Right atrium auricular region (tissue), 2 donors: ENCODE measurements around the gene RAMACL. TPM values are rescaled to one million over a fixed set of nuclear protein-coding genes. Genes with fewer than 3 reads are reported as not detected.

Source experiments
- DNase-seq: peaks from one replicate; pipeline ENCODE4 v3.0.0-alpha.2; 2019; ENCODE audit warnings: low spot score
- H3K27ac ChIP-seq, 2 donors: fragments of 200-600 bp; sonication (generic); 1 replicate in 1 of 2; 2 replicates in 1 of 2; pipeline ENCODE4 v1.5.1; 2016 to 2019
- H3K27me3 ChIP-seq, 2 donors: fragments of 200-600 bp; sonication (generic); one replicate each; pipeline versions ENCODE4 v1.5.1 to v1.6.0; 2017 to 2019
- H3K36me3 ChIP-seq: fragments of 200-600 bp; sonication (generic); one replicate; pipeline ENCODE4 v1.5.1; 2016
- H3K4me1 ChIP-seq, 2 donors: fragments of 200-600 bp; sonication (generic); one replicate each; pipeline versions ENCODE4 v1.5.1 to v1.6.0; 2017 to 2019
- H3K4me3 ChIP-seq, 2 donors: fragments of 200-600 bp; sonication (generic); 1 replicate in 1 of 2; 2 replicates in 1 of 2; pipeline ENCODE4 v1.5.1; 2017 to 2019; ENCODE audit warnings: mild to moderate bottlenecking in 1 of 2, moderate library complexity in 1 of 2
- H3K9me3 ChIP-seq, 2 donors: fragments of 200-600 bp; sonication (generic); one replicate each; pipeline ENCODE4 v1.5.1; 2019
- total RNA-seq, 2 donors: library from RNA; depleted of rRNA; stranded (reverse); fragments of >200 nt; gene quantifications; one replicate each; pipeline ENCODE4 v1.1.0, GENCODE V29; 2016
- TF ChIP-seq, protein P1 (sequence below), 2 donors: fragments of 200-600 bp; sonication (generic); IDR thresholded peaks; one replicate each; pipeline ENCODE4 v1.5.1; 2019; ENCODE audit warnings: antibody characterized with exemption in 2 of 2

Gene RAMACL
- total RNA-seq, 2 donors from 2014 or later = 0.20 to 0.52 TPM

DNA sequence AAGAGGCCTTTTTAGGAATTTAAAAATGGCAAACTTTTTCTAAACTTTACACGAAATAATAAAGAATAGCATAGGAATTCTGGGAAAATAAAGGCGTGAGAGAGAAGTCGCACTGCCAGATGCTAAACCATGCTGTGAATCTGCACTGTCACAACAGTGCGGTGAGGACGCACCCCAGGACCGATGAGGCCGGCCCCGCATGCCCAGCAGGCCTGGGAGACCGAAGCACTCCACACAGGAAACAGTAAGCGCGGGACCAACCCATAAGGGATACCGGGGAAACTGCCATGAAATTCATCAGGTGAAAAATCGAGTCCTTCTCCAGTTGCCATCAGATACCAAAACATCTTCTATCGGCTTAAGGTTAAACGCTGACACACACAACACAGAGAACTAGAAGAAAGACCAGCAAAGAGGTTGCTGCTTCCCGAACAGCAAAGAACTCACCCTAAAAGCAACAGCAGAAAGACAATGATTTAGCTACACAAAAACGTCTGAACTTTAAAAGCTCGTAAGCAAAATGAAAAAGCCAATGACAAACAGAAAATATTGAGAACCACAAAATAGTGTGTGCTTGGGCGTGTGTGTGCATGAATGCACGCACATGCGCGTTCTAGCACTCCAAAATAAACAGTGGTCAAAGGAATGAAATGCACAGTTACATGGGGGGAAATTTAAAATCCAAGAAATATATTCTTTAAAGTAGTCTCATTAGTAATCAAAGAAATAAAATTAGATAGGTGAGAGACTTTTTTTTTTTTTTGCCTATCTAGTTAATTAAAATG, 15.4 kb downstream of the RAMACL start:
- TF ChIP-seq, protein P1, sequence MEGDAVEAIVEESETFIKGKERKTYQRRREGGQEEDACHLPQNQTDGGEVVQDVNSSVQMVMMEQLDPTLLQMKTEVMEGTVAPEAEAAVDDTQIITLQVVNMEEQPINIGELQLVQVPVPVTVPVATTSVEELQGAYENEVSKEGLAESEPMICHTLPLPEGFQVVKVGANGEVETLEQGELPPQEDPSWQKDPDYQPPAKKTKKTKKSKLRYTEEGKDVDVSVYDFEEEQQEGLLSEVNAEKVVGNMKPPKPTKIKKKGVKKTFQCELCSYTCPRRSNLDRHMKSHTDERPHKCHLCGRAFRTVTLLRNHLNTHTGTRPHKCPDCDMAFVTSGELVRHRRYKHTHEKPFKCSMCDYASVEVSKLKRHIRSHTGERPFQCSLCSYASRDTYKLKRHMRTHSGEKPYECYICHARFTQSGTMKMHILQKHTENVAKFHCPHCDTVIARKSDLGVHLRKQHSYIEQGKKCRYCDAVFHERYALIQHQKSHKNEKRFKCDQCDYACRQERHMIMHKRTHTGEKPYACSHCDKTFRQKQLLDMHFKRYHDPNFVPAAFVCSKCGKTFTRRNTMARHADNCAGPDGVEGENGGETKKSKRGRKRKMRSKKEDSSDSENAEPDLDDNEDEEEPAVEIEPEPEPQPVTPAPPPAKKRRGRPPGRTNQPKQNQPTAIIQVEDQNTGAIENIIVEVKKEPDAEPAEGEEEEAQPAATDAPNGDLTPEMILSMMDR (IDR thresholded peaks at IDR 0.05) = no peak
- H3K9me3 ChIP-seq = no peaks in the 10 kb centered on the region
- peak; percentile 36 for DNase-seq
- no peaks in the 10 kb centered on the region for H3K36me3 ChIP-seq
- H3K4me3 ChIP-seq = no peak overlapping the region
- H3K27me3 ChIP-seq = no peaks in the 10 kb centered on the region
- H3K27ac ChIP-seq = no peak overlapping the region
- peaks cover 0 to 33% of the 10 kb centered on the region in 2 donors for H3K4me1 ChIP-seq

DNA sequence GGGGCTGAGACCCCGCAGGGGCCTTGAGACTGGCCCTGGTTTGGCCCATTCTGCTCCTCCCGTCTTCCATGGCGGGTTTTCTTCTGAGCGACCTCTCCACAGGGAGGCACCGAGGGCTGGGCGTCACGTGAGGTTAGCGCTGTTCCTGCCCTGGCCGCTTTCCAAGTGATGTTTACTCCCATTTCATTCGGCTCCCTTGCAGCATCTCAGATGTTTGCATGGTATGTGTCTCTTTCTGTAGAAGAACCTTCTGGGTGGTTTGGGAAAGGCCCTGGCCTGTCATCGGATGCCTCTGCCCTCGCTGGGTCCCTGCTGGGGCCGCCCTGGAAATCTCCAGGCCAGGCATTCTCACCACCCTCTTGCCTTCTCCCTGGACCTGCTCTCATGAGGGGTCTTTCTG, 17.3 kb downstream of the RAMACL start:
- DNase-seq = peak; percentile 55
- Histone ChIP-seq H3K4me3 (no peak overlapping the region), H3K27me3 (no peaks in the 10 kb centered on the region), H3K4me1 (peaks cover 0 to 24% of the 10 kb centered on the region in 2 donors), H3K36me3 (no peaks in the 10 kb centered on the region), H3K27ac (no peak overlapping the region), H3K9me3 (no peaks in the 10 kb centered on the region)
- TF ChIP-seq, protein P1 (IDR thresholded peaks at IDR 0.05) = no peak

DNA sequence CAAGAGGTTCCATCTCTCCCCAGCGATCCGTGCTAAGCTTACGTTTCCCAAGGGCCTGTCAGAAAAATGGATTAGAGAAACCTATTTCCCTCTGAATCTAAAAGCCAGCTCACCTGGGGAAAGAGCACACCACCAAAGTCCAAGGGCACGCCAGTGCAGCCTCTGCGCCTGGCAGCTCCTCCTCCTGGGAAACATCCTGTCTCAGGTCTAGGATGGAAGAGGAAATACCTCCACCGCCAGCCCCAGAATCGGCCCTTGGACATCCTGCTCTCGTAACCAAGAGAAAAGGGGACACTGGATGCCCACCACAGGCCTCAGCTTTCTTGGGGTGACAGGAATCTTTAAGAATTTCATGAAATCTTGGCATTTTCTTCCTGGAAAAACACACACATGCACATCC, 18.7 kb downstream of the RAMACL start:
- Histone ChIP-seq H3K9me3 (no peaks in the 10 kb centered on the region), H3K4me1 (peaks cover 0 to 33% of the 10 kb centered on the region in 2 donors), H3K27me3 (no peaks in the 10 kb centered on the region), H3K4me3 (no peak overlapping the region), H3K27ac (peak overlapping the region in 1 of 2 donors; percentile 15), H3K36me3 (no peaks in the 10 kb centered on the region)
- TF ChIP-seq, protein P1 (IDR thresholded peaks at IDR 0.05) = no peak
- no peak for DNase-seq

DNA sequence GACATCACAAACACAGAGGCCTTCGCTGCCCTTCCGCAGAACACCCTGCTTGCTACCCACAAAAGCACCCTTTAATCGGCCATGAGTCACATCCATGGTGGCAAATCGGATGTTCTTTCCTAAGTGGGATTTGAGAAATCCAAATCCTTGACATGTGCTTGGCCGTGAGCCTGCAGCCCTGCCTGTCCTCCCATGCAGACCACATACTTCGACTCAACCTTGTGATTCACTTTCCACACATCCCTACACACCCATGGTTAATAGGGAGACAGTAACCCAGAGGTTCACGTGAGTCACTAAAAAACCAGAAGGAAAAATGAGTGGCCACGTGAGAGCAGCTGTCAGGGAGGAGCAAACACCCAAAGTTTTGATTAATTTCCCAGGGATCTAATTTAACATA, 19.4 kb downstream of the RAMACL start:
- Histone ChIP-seq H3K9me3 (no peaks in the 10 kb centered on the region), H3K27ac (peak overlapping the region in 1 of 2 donors; percentile 54), H3K36me3 (no peaks in the 10 kb centered on the region), H3K27me3 (no peaks in the 10 kb centered on the region), H3K4me1 (peaks cover 0 to 33% of the 10 kb centered on the region in 2 donors), H3K4me3 (no peak overlapping the region)
- no peak for DNase-seq
- TF ChIP-seq, protein P1 (IDR thresholded peaks at IDR 0.05) = no peak

DNA sequence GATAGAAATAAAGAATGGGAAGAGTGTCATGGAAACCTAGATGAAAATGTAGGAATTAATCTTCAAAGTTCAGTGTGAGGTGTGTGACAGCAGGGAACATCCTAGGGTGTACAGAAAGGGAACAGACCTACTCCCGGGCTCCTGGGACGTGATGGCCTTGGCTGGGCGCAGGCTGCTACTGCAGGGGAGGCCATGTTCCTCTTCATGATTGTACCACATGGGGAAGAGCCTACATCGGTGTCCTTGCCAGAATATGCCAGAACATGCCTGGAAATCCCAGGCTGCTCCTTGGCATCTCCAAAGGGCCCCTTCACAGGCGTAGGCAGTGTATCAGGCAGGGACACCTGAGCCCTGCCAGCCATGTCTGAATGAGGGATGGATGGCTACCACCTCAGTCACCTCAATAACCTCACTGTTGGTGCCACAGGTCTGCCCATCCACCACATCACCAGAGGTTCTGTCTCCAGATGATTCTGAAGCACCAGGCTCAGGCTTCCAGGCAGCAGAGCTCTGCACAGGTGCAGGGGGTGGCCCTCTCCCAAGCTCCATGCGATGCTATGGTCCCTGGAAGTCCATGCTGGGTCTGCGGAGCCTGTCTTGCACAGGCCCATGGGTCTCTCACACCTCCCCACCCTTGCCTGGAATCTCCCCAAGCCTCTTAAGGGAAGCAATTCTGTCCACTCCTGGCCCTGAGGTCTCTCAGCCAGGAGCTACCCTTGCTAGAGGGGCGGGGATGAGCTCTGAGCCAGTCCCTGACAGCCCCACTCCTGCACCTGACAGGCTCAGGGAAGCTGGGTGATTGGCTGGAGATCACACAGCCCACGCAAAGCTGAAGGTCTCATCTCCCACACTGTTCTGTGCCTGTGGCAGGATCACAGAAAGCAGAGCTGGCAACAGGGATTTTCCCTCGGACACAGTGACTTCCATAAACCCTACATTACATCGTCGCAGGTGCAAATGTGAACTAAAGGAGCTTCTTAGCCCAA, 20.2 kb downstream of the RAMACL start:
- Histone ChIP-seq H3K4me1 (peaks cover 0 to 33% of the 10 kb centered on the region in 2 donors), H3K36me3 (no peaks in the 10 kb centered on the region), H3K27me3 (no peaks in the 10 kb centered on the region), H3K4me3 (no peak overlapping the region), H3K27ac (peak overlapping the region in 1 of 2 donors; percentile 54), H3K9me3 (no peaks in the 10 kb centered on the region)
- no peak for DNase-seq
- TF ChIP-seq, protein P1 (IDR thresholded peaks at IDR 0.05) = no peak
